HCT116 (cell line): Measurements from ENCODE around the gene ABHD12B. TPM values are rescaled to one million over a fixed set of nuclear protein-coding genes. Genes with fewer than 3 reads are reported as not detected.

Source experiments
- ATAC-seq: fragments of 200-7000 bp; cut with Tn5 transposase; 2 replicates; pipeline ENCODE4 v1.9.1; 2020; ENCODE audit warnings: mild to moderate bottlenecking, moderate library complexity
- BruUV-seq: library from RNA; stranded (reverse); fragments of 400-500 nt; replicated peaks from 2 replicates; lab custom pipeline; 2021; lab: Mats Ljungman, UMichigan
- CTCF ChIA-PET: fragments of 300-600 bp; sonication (Branson Sonifier 250); formaldehyde crosslinking; loops from one replicate; lab custom pipeline; 2021; ENCODE audit warnings: antibody characterized with exemption; lab: Charles Lee
- POLR2A ChIA-PET: fragments of 300-600, 350-600 bp; sonication (Branson Sonifier 250); formaldehyde crosslinking; loops from one replicate; lab custom pipeline; 2021; ENCODE audit warnings: antibody characterized with exemption; lab: Charles Lee
- RAD21 ChIA-PET, 2 experiments: fragments of 300-600 bp; sonication (Branson Sonifier 250); formaldehyde crosslinking; loops; one replicate each; lab custom pipeline; 2023; ENCODE audit warnings: low total read pairs in 2 of 2; ENCODE audit not compliant: uncharacterized antibody in 2 of 2, unreplicated experiment in 2 of 2, low non-redundant PET in 1 of 2; lab: Charles Lee
- DNase-seq: peaks from one replicate; pipeline ENCODE4 v3.0.0-alpha.2; 2010; ENCODE audit warnings: low read depth, low spot score
- H2AFZ ChIP-seq: fragments of 200-600 bp; shearing (Covaris generic), sonication (generic); 2 replicates; pipeline ENCODE4 v1.6.1; 2017; ENCODE audit warnings: low read depth, mixed run types, mixed read lengths, antibody characterized with exemption, low read length; ENCODE audit not compliant: poor library complexity, severe bottlenecking
- H3K27ac ChIP-seq: 2 replicates; pipeline ENCODE4 v1.5.1; 2012; ENCODE audit warnings: low read depth, low read length
- H3K27me3 ChIP-seq: fragments of 200-600 bp; sonication (generic); 2 replicates; pipeline ENCODE4 v1.6.1; 2016; ENCODE audit warnings: mixed run types, low read length, mixed read lengths; ENCODE audit not compliant: insufficient read depth
- H3K36me3 ChIP-seq, 2 experiments: fragments of 200-500 bp in 1 of 2; fragments of 200-600 bp in 1 of 2; sonication (Bioruptor generic) in 1 of 2; sonication (generic) in 1 of 2; 2 replicates each; pipeline versions ENCODE4 v1.5.1 to v1.6.1; 2014 to 2016; ENCODE audit warnings: low read length in 2 of 2, inconsistent platforms in 1 of 2, mixed read lengths in 1 of 2, mixed run types in 1 of 2; ENCODE audit not compliant: insufficient read depth in 2 of 2, control insufficient read depth in 1 of 2
- H3K4me1 ChIP-seq, 2 experiments: fragments of 200-600 bp in 1 of 2; sonication (generic) in 1 of 2; 2 replicates each; pipeline versions ENCODE4 v1.5.1 to v1.6.1; 2012 to 2017; ENCODE audit warnings: low read length in 2 of 2, inconsistent platforms in 1 of 2, mild to moderate bottlenecking in 1 of 2, mixed read lengths in 1 of 2, mixed run types in 1 of 2, moderate library complexity in 1 of 2; ENCODE audit not compliant: insufficient read depth in 2 of 2, control insufficient read depth in 1 of 2
- H3K4me2 ChIP-seq: fragments of 200-600 bp; sonication (generic); 2 replicates; pipeline ENCODE4 v1.6.1; 2017; ENCODE audit warnings: mixed run types, low read length, mixed read lengths
- H3K4me3 ChIP-seq, 2 experiments: fragments of 200-600 bp in 1 of 2; sonication (generic) in 1 of 2; replicated peaks in 1 of 2; 2 replicates each; pipeline ENCODE4 v1.5.1; 2011 to 2016; ENCODE audit warnings: low read length in 2 of 2, control low read depth in 1 of 2, low read depth in 1 of 2, mild to moderate bottlenecking in 1 of 2, mixed read lengths in 1 of 2, mixed run types in 1 of 2
- H3K79me2 ChIP-seq: fragments of 200-600 bp; sonication (generic); 2 replicates; pipeline ENCODE4 v1.6.1; 2017; ENCODE audit warnings: mild to moderate bottlenecking, mixed run types, low read length, moderate library complexity, mixed read lengths; ENCODE audit not compliant: insufficient read depth
- H3K9ac ChIP-seq: fragments of 200-600 bp; sonication (generic); 2 replicates; pipeline ENCODE4 v1.6.1; 2016; ENCODE audit warnings: low read length, mixed read lengths
- H3K9me2 ChIP-seq: fragments of 200-600 bp; sonication (generic), shearing (Covaris generic); 2 replicates; pipeline ENCODE4 v1.6.1; 2017; ENCODE audit warnings: mixed run types, mild to moderate bottlenecking, moderate library complexity; ENCODE audit not compliant: insufficient read depth
- H3K9me3 ChIP-seq, 2 experiments: fragments of 200-500 bp in 1 of 2; fragments of 200-600 bp in 1 of 2; sonication (Bioruptor generic) in 1 of 2; sonication (generic) in 1 of 2; 2 replicates each; pipeline ENCODE4 v1.6.1; 2014 to 2017; ENCODE audit warnings: low read length in 2 of 2, mixed read lengths in 2 of 2, inconsistent platforms in 1 of 2, low read depth in 1 of 2, mild to moderate bottlenecking in 1 of 2, mixed run types in 1 of 2, moderate library complexity in 1 of 2; ENCODE audit not compliant: control insufficient read depth in 1 of 2, insufficient read depth in 1 of 2
- H4K20me1 ChIP-seq: fragments of 200-600 bp; sonication (generic), shearing (Covaris generic); 2 replicates; pipeline ENCODE4 v1.6.1; 2017; ENCODE audit warnings: mixed run types, mild to moderate bottlenecking, moderate library complexity; ENCODE audit not compliant: insufficient read depth
- CBX3 ChIP-seq: IDR thresholded peaks from 2 replicates; pipeline ENCODE4 v1.6.1; 2012; ENCODE audit warnings: low read depth
- ELF1 ChIP-seq: IDR thresholded peaks from 2 replicates; pipeline ENCODE4 v1.6.1; 2012; ENCODE audit warnings: low read depth, borderline replicate concordance
- FOSL1 ChIP-seq: IDR thresholded peaks from 2 replicates; pipeline ENCODE4 v1.6.1; 2012; ENCODE audit warnings: low read depth
- JUND ChIP-seq: IDR thresholded peaks from 2 replicates; pipeline ENCODE4 v1.6.1; 2012
- POLR2AphosphoS5 ChIP-seq: IDR thresholded peaks from 2 replicates; pipeline ENCODE4 v1.6.1; 2011; ENCODE audit warnings: mild to moderate bottlenecking, low read depth, low read length, moderate library complexity
- SIN3A ChIP-seq: IDR thresholded peaks from 2 replicates; pipeline ENCODE4 v1.6.1; 2012; ENCODE audit warnings: low read depth
- SP1 ChIP-seq: IDR thresholded peaks from 2 replicates; pipeline ENCODE4 v1.6.1; 2012; ENCODE audit warnings: low read depth
- SRF ChIP-seq: IDR thresholded peaks from 2 replicates; pipeline ENCODE4 v1.6.1; 2012; ENCODE audit warnings: low read depth
- TCF7L2 ChIP-seq: IDR thresholded peaks from 2 replicates; pipeline ENCODE4 v1.7.0; 2011; ENCODE audit warnings: borderline replicate concordance, inconsistent platforms; ENCODE audit not compliant: insufficient read depth, insufficient read length; ENCODE audit errors: extremely low read depth
- YY1 ChIP-seq: IDR thresholded peaks from 2 replicates; pipeline ENCODE4 v1.6.1; 2011; ENCODE audit warnings: low read length, low read depth, moderate library complexity, mild to moderate bottlenecking; ENCODE audit not compliant: insufficient replicate concordance; ENCODE audit errors: extremely low read depth
- ZNF274 ChIP-seq: fragments of 200-500 bp; sonication (Bioruptor generic); IDR thresholded peaks from 2 replicates; pipeline ENCODE4 v1.6.1; 2014; ENCODE audit warnings: mild to moderate bottlenecking, low read depth, low read length, inconsistent platforms
- intact Hi-C: fragments of 100-400 bp; cut with micrococcal nuclease; formaldehyde crosslinking; loops from 2 replicates; pipeline ENCODE4 v1.10.0; 2022
- total RNA-seq: library from RNA; stranded (reverse); gene quantifications from one replicate; pipeline ENCODE4 v1.2.1, GENCODE V29; 2021; ENCODE audit not compliant: unreplicated experiment
- TF ChIP-seq, protein P1 (sequence below), 3 experiments: fragments of 200-600 bp in 1 of 3; sonication (generic) in 1 of 3; IDR thresholded peaks in 2 of 3; conservative IDR thresholded peaks in 1 of 3; 2 replicates each; pipeline ENCODE4 v1.5.1; 2012 to 2017; ENCODE audit warnings: low read depth in 2 of 3, low read length in 2 of 3, antibody characterized with exemption in 1 of 3, borderline replicate concordance in 1 of 3, control low read depth in 1 of 3, mild to moderate bottlenecking in 1 of 3, mixed read lengths in 1 of 3, mixed run types in 1 of 3, moderate library complexity in 1 of 3; ENCODE audit not compliant: insufficient read depth in 1 of 3
- TF ChIP-seq, protein P2 (sequence below): IDR thresholded peaks from 2 replicates; pipeline ENCODE4 v1.6.1; 2012
- TF ChIP-seq, protein P3 (sequence below): IDR thresholded peaks from 2 replicates; pipeline ENCODE4 v1.6.1; 2012; ENCODE audit warnings: low read depth
- TF ChIP-seq, protein P4 (sequence below): IDR thresholded peaks from 2 replicates; pipeline ENCODE4 v1.6.1; 2012

Gene ABHD12B
- total RNA-seq, 1 experiment from 2014 or later, result 0.74 TPM

DNA sequence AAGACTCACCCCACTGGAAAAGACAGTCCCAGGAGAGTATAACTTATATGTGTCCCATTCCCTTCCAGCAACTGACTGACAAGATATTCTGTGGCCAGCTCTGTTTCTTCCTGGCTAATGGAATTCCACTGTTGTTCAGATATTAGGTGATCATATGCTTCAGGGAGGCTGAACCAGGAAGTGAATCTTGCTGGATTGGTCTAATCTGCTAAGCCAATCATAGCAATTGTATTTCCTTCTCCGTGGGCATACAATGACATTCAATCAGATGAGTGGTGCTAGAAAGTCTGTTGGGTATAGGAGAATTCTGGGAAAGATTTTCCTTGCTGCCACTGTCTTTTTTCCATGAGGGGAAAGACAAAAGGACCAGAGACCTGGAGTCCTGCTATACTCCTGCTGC is 60.3 kb downstream of the ABHD12B start:
- no TSS peak for BruUV-seq
- 0 out of 2 replicates have a peak, but pooled peaks cover 3% of the 10 kb centered on the region for H4K20me1 ChIP-seq

More for the DNA sequence above, 60.3 kb downstream of the ABHD12B start:
- Histone ChIP-seq H3K27me3 (no peaks in the 10 kb centered on the region), H2AFZ (no peak overlapping the region), H3K4me2 (no peak overlapping the region), H3K4me1 (no peaks in the 10 kb centered on the region; a peak in 1 of 4 replicates), H3K4me3 (no peak overlapping the region), H3K79me2 (peaks cover 32% of the 10 kb centered on the region), H3K9me3 (no peaks in the 10 kb centered on the region), H3K36me3 (peaks cover 60 to 63% of the 10 kb centered on the region in 2 experiments), H3K9ac (no peak overlapping the region), H3K9me2 (no peaks in the 10 kb centered on the region), H3K27ac (no peak overlapping the region)
- TF ChIP-seq ELF1, result no peak
- TF ChIP-seq, protein P1, sequence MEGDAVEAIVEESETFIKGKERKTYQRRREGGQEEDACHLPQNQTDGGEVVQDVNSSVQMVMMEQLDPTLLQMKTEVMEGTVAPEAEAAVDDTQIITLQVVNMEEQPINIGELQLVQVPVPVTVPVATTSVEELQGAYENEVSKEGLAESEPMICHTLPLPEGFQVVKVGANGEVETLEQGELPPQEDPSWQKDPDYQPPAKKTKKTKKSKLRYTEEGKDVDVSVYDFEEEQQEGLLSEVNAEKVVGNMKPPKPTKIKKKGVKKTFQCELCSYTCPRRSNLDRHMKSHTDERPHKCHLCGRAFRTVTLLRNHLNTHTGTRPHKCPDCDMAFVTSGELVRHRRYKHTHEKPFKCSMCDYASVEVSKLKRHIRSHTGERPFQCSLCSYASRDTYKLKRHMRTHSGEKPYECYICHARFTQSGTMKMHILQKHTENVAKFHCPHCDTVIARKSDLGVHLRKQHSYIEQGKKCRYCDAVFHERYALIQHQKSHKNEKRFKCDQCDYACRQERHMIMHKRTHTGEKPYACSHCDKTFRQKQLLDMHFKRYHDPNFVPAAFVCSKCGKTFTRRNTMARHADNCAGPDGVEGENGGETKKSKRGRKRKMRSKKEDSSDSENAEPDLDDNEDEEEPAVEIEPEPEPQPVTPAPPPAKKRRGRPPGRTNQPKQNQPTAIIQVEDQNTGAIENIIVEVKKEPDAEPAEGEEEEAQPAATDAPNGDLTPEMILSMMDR (IDR thresholded peaks at IDR 0.05 in 2 of 3, conservative IDR thresholded peaks at IDR 0.05 in 1 of 3; ENCODE audit: borderline replicate concordance in 1 of 3, insufficient read depth in 1 of 3, low read depth in 2 of 3, low read length in 2 of 3), result no peak
- TF ChIP-seq SP1, result no peak
- TF ChIP-seq, protein P2, sequence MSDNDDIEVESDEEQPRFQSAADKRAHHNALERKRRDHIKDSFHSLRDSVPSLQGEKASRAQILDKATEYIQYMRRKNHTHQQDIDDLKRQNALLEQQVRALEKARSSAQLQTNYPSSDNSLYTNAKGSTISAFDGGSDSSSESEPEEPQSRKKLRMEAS, result no peak
- TF ChIP-seq, protein P3, sequence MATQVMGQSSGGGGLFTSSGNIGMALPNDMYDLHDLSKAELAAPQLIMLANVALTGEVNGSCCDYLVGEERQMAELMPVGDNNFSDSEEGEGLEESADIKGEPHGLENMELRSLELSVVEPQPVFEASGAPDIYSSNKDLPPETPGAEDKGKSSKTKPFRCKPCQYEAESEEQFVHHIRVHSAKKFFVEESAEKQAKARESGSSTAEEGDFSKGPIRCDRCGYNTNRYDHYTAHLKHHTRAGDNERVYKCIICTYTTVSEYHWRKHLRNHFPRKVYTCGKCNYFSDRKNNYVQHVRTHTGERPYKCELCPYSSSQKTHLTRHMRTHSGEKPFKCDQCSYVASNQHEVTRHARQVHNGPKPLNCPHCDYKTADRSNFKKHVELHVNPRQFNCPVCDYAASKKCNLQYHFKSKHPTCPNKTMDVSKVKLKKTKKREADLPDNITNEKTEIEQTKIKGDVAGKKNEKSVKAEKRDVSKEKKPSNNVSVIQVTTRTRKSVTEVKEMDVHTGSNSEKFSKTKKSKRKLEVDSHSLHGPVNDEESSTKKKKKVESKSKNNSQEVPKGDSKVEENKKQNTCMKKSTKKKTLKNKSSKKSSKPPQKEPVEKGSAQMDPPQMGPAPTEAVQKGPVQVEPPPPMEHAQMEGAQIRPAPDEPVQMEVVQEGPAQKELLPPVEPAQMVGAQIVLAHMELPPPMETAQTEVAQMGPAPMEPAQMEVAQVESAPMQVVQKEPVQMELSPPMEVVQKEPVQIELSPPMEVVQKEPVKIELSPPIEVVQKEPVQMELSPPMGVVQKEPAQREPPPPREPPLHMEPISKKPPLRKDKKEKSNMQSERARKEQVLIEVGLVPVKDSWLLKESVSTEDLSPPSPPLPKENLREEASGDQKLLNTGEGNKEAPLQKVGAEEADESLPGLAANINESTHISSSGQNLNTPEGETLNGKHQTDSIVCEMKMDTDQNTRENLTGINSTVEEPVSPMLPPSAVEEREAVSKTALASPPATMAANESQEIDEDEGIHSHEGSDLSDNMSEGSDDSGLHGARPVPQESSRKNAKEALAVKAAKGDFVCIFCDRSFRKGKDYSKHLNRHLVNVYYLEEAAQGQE, result no peak
- TF ChIP-seq POLR2AphosphoS5, result no peak
- no peak for TF ChIP-seq JUND
- TF ChIP-seq CBX3, result no peak
- TF ChIP-seq SRF, result no peak
- TF ChIP-seq ZNF274, result no peak
- no peak for TF ChIP-seq TCF7L2
- TF ChIP-seq YY1, result no peak
- TF ChIP-seq SIN3A, result no peak
- no peak for TF ChIP-seq FOSL1
- TF ChIP-seq, protein P4, sequence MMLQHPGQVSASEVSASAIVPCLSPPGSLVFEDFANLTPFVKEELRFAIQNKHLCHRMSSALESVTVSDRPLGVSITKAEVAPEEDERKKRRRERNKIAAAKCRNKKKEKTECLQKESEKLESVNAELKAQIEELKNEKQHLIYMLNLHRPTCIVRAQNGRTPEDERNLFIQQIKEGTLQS, result no peak
- ChIA-PET CTCF (no interaction called here), RAD21 (no interaction called here), POLR2A (interaction anchor here (1.6 kb wide), 1 partner anchor 12 kb away, joined by 11 read pairs; the partner anchor contains the start of gene PYGL)
- intact Hi-C loops, result no loop called here
- DNase-seq (no peak), ATAC-seq (no peak)
